H1 (cell line): ENCODE data around the gene PBXIP1. TPM values are rescaled to one million over a fixed set of nuclear protein-coding genes. Genes with fewer than 3 reads are reported as not detected.

Experiments used
- CTCF ChIP-seq, 3 experiments: IDR thresholded peaks; 1 replicate in 2 of 3; 2 replicates in 1 of 3; pipeline versions ENCODE4 v1.5.1 to v1.6.1; 2011; ENCODE audit warnings: low read length in 3 of 3, mild to moderate bottlenecking in 3 of 3, inconsistent platforms in 2 of 3, low read depth in 1 of 3, moderate library complexity in 1 of 3; ENCODE audit not compliant: insufficient read depth in 1 of 3; ENCODE audit errors: control extremely low read depth in 1 of 3
- POU5F1 ChIP-seq: IDR thresholded peaks from 2 replicates; pipeline ENCODE4 v1.6.1; 2011; ENCODE audit warnings: low read depth, mild to moderate bottlenecking, low read length, moderate library complexity
- USF2 ChIP-seq: IDR thresholded peaks from 2 replicates; pipeline ENCODE4 v1.6.1; 2011; ENCODE audit warnings: low read length, improper control_type of control experiment
- polyA plus RNA-seq, 7 experiments: library from polyadenylated mRNA; depleted of rRNA in 3 of 7; stranded (reverse) in 5 of 7; unstranded in 2 of 7; fragments of >200 nt in 5 of 7; fragments of 200-250 nt in 2 of 7; gene quantifications; 1 replicate in 5 of 7; 2 replicates in 1 of 7; 4 replicates in 1 of 7; pipeline versions ENCODE4 v1.2.1 to v1.2.3, GENCODE V29; 2011 to 2013; ENCODE audit warnings: missing spikeins in 2 of 7, mixed read lengths in 2 of 7
- total RNA-seq: library from RNA; stranded (reverse); fragmentation: NEBNext Ultra II Directional; extraction: Animal tissue kit (Norgen Biotek cat#: 25700); gene quantifications from 2 replicates; pipeline ENCODE4 v1.2.1, GENCODE V29; 2021

The PBXIP1 gene
- total and polyA plus RNA-seq, 2 of the 8 experiments (the other 6 are each of a cell fraction or from before 2014, with no cell fraction given), result 12.0 to 19.8 TPM

GRCh38 chr1:154926201-154926600, 29.7 kb downstream of the PBXIP1 start (continued):
- TF ChIP-seq CTCF (IDR thresholded peaks at IDR 0.05; ENCODE audit: control extremely low read depth in 1 of 3, insufficient read depth in 1 of 3, low read depth in 1 of 3, low read length in 3 of 3) (no peak), USF2 (no peak), POU5F1 (no peak)
